ENCODE measurements around the gene MFAP4.

The MFAP4 gene

DNA sequence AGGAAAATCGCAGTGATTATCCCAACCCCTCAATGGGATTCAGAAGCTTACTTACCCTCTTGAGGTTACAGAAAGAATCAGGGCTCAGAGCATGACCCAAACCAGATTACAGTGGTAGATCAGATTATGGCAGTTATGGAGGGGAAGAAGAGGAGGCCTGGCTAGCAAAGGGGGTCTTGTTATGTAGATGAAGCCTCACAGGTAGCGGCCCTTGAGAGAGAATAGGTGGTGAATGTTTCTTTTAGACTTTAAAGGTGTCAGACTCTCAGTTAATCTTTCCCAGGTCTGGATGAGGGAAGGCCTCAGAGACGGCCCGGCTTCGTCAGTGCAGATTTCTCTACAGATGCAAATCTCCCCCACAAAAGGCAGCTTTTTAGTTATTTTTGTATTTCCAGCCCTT is 39.6 kb upstream of the MFAP4 start (continued):
- TF ChIP-seq ZNF571 (tag by site-specific recombination; IDR thresholded peaks at IDR 0.05) (no peak), ZNF660 (tag by site-specific recombination; IDR thresholded peaks at IDR 0.05) (no peak)
- TF ChIP-seq, protein P1, sequence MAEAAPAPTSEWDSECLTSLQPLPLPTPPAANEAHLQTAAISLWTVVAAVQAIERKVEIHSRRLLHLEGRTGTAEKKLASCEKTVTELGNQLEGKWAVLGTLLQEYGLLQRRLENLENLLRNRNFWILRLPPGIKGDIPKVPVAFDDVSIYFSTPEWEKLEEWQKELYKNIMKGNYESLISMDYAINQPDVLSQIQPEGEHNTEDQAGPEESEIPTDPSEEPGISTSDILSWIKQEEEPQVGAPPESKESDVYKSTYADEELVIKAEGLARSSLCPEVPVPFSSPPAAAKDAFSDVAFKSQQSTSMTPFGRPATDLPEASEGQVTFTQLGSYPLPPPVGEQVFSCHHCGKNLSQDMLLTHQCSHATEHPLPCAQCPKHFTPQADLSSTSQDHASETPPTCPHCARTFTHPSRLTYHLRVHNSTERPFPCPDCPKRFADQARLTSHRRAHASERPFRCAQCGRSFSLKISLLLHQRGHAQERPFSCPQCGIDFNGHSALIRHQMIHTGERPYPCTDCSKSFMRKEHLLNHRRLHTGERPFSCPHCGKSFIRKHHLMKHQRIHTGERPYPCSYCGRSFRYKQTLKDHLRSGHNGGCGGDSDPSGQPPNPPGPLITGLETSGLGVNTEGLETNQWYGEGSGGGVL (tag by site-specific recombination; IDR thresholded peaks at IDR 0.05) = no peak
- TF ChIP-seq, protein P2, sequence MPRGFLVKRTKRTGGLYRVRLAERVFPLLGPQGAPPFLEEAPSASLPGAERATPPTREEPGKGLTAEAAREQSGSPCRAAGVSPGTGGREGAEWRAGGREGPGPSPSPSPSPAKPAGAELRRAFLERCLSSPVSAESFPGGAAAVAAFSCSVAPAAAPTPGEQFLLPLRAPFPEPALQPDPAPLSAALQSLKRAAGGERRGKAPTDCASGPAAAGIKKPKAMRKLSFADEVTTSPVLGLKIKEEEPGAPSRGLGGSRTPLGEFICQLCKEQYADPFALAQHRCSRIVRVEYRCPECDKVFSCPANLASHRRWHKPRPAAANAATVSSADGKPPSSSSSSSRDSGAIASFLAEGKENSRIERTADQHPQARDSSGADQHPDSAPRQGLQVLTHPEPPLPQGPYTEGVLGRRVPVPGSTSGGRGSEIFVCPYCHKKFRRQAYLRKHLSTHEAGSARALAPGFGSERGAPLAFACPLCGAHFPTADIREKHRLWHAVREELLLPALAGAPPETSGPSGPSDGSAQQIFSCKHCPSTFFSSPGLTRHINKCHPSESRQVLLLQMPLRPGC (tag by site-specific recombination; IDR thresholded peaks at IDR 0.05) = no peak
- TF ChIP-seq, protein P3, sequence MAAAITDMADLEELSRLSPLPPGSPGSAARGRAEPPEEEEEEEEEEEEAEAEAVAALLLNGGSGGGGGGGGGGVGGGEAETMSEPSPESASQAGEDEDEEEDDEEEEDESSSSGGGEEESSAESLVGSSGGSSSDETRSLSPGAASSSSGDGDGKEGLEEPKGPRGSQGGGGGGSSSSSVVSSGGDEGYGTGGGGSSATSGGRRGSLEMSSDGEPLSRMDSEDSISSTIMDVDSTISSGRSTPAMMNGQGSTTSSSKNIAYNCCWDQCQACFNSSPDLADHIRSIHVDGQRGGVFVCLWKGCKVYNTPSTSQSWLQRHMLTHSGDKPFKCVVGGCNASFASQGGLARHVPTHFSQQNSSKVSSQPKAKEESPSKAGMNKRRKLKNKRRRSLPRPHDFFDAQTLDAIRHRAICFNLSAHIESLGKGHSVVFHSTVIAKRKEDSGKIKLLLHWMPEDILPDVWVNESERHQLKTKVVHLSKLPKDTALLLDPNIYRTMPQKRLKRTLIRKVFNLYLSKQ (tag by site-specific recombination; IDR thresholded peaks at IDR 0.05; ENCODE audit: borderline replicate concordance) = no peak

DNA sequence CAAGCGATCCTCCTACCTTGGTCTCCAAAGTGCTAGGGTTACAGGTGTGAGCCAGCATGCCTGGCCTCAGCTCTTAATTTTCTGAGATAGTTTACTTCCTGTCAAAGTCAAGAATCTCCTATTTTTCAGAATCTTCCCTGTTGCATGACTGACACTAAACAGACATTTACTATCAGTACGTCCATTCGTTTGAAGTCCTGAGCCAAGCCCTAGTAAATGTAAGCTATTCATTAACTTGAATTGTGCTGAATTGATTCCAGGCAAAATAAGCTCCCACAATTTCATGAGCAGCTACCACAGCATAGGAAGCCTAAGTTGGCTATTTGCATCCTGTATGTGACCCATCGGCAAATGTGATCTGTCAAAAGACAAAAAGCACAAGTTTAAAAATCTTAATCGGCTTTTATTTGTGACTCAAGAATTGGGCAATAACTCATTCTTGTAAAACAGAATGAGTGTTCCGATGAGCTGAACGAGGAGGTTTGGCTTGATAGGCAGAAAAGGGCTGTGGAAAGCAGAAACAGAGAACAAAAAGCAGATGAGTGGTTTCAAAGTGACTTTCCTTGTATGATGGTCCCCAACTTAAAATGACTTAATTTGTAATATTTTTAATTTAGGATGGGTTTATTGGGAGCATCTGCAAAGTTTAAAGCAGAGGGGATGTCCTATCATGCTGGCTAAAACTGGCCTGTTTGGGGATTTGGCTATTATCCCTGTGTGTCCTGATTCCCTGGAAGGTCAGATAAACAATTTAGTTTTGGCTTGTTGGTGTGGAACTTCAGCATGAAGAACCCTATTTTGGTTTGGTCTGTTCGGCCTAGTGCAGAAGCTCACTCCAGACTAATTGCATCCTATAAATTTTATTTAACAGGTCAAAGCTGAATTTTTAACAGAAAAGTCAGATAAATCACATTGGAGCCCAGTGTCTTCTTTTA is 38.2 kb upstream of the MFAP4 start:
- TF ChIP-seq ZNF621 (tag by site-specific recombination; IDR thresholded peaks at IDR 0.05) = no peak
- TF ChIP-seq ZFP3 (tag by site-specific recombination; IDR thresholded peaks at IDR 0.05; ENCODE audit: low read depth) = no peak
- TF ChIP-seq, protein P3 (tag by site-specific recombination; IDR thresholded peaks at IDR 0.05; ENCODE audit: borderline replicate concordance) = no peak
- no peak for TF ChIP-seq ZNF521 (tag by site-specific recombination; IDR thresholded peaks at IDR 0.05)
- TF ChIP-seq ZNF707 (tag by site-specific recombination; IDR thresholded peaks at IDR 0.05) = no peak
- no peak for TF ChIP-seq ZNF549 (tag by site-specific recombination; IDR thresholded peaks at IDR 0.05)
- TF ChIP-seq ZNF529 (tag by site-specific recombination; IDR thresholded peaks at IDR 0.05; ENCODE audit: insufficient replicate concordance) = no peak
- TF ChIP-seq, protein P4, sequence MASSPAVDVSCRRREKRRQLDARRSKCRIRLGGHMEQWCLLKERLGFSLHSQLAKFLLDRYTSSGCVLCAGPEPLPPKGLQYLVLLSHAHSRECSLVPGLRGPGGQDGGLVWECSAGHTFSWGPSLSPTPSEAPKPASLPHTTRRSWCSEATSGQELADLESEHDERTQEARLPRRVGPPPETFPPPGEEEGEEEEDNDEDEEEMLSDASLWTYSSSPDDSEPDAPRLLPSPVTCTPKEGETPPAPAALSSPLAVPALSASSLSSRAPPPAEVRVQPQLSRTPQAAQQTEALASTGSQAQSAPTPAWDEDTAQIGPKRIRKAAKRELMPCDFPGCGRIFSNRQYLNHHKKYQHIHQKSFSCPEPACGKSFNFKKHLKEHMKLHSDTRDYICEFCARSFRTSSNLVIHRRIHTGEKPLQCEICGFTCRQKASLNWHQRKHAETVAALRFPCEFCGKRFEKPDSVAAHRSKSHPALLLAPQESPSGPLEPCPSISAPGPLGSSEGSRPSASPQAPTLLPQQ (tag by site-specific recombination; IDR thresholded peaks at IDR 0.05) = no peak
- Histone ChIP-seq H3K9me3 (ENCODE audit: control insufficient read depth, insufficient read depth, low read depth, low read length) (no peaks in the 10 kb centered on the region), H3K36me3 (ENCODE audit: control insufficient read depth in 2 of 2, insufficient read depth in 1 of 2, low read length in 2 of 2) (no peaks in the 10 kb centered on the region), H3K27ac (ENCODE audit: extremely low read depth, low read depth, low read length) (no peak overlapping the region), H3K4me3 (ENCODE audit: low read depth, low read length) (no peak overlapping the region), H3K4me1 (ENCODE audit: control insufficient read depth, insufficient read depth, low read length) (no peaks in the 10 kb centered on the region)
- POLR2A ChIA-PET = no interaction called here
- CTCF ChIA-PET = interaction anchor here (0.6 to 1.4 kb wide), 3 partner anchors 22 to 107 kb away, joined by 3 to 6 read pairs (median 3); partner anchors contain the start of gene B9D1

DNA sequence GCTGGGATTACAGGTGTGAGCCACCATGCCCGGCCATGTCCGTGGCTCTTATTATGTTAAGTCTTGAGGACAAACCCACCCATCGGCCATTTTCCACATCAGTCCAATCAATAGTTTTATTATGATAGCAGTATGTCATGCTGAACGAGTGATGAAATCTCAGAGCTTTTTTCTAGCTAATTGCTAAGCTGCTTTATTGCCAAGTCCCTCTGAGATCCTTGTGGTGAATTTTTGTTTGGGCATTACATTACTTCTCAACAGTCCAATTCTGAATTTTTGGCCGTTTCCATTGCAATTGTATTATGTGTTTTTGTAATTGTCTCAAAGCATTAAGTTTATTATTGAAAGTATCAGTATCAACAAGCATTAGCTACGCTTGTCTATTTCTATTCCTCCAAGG is 34.9 kb upstream of the MFAP4 start:
- no peak for TF ChIP-seq ZNF133 (tag by site-specific recombination; IDR thresholded peaks at IDR 0.05)
- Histone ChIP-seq H3K9me3 (ENCODE audit: control insufficient read depth, insufficient read depth, low read depth, low read length) (no peaks in the 10 kb centered on the region), H3K36me3 (ENCODE audit: control insufficient read depth in 2 of 2, insufficient read depth in 1 of 2, low read length in 2 of 2) (no peaks in the 10 kb centered on the region), H3K27ac (ENCODE audit: extremely low read depth, low read depth, low read length) (no peak overlapping the region), H3K4me1 (ENCODE audit: control insufficient read depth, insufficient read depth, low read length) (no peaks in the 10 kb centered on the region), H3K4me3 (ENCODE audit: low read depth, low read length) (no peak overlapping the region)
- ChIA-PET POLR2A (no interaction called here), CTCF (interaction anchor here (0.8 to 1.2 kb wide), 2 partner anchors 8 to 59 kb away, joined by 3 read pairs; partner anchors contain the start of gene B9D1)
